Measurements from ENCODE around the gene RAB9A. TPM values are rescaled to one million over a fixed set of nuclear protein-coding genes. Genes with fewer than 3 reads are reported as not detected.
"Not testable (repeated sequence)": the region's sequence is repeated elsewhere in the genome, so short reads cannot be mapped to it uniquely, and the experiment has no call there.

Gene RAB9A, protein sequence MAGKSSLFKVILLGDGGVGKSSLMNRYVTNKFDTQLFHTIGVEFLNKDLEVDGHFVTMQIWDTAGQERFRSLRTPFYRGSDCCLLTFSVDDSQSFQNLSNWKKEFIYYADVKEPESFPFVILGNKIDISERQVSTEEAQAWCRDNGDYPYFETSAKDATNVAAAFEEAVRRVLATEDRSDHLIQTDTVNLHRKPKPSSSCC
- total RNA-seq: 9.4 and 11.8 TPM in 2 replicates

- peak; percentile 76 for DNase-seq (ENCODE audit: low spot score)
- Mint-ChIP-seq H3K9me3 (no peaks in the 10 kb centered on the region), H3K4me3 (peak within 1 kb of the TSS; percentile 89), H3K27me3 (ENCODE audit: insufficient read depth) (no peaks in the 10 kb centered on the region), H3K27ac (peak within 1 kb of the TSS; percentile 95), H3K4me1 (ENCODE audit: low read depth) (peaks cover 51% of the 10 kb centered on the region), H3K36me3 (ENCODE audit: low read depth) (peaks cover 8% of the 10 kb centered on the region)
- intact Hi-C loops (cut with micrococcal nuclease): loop anchor here (1.0 kb wide), 4 partner anchors 20 to 341 kb away; partner anchors contain the start of genes OFD1, TCEANC and TRAPPC2
Observed at GRCh38 chrX:13688958-13689740, at the start of gene RAB9A. Gene RAB9A (plus strand): TSS chrX:13689128. CDS start chrX:13708747, 19,619 bp downstream.

GRCh38 chrX:13641684-13642083, 47.2 kb upstream of the RAB9A start:
- intact Hi-C loops (cut with micrococcal nuclease); H3K27me3 Mint-ChIP-seq (ENCODE audit: insufficient read depth); DNase-seq (ENCODE audit: low spot score); H3K4me1 Mint-ChIP-seq (ENCODE audit: low read depth); H3K9me3 Mint-ChIP-seq; H3K4me3 Mint-ChIP-seq; H3K27ac Mint-ChIP-seq; H3K36me3 Mint-ChIP-seq (ENCODE audit: low read depth): not testable (repeated sequence)

- Mint-ChIP-seq H3K36me3 (ENCODE audit: low read depth) (no peaks in the 10 kb centered on the region), H3K9me3 (no peaks in the 10 kb centered on the region), H3K4me3 (no peak overlapping the region), H3K4me1 (ENCODE audit: low read depth) (peaks cover 16% of the 10 kb centered on the region), H3K27me3 (ENCODE audit: insufficient read depth) (no peaks in the 10 kb centered on the region), H3K27ac (no peak overlapping the region)
- no peak for DNase-seq (ENCODE audit: low spot score)
- intact Hi-C loops (cut with micrococcal nuclease): loop anchor here (1.0 kb wide), 1 partner anchor 139 kb away; no protein-coding TSS in a partner anchor
Observed at GRCh38 chrX:13645464-13646153, 43.3 kb upstream of the RAB9A start.

DNA sequence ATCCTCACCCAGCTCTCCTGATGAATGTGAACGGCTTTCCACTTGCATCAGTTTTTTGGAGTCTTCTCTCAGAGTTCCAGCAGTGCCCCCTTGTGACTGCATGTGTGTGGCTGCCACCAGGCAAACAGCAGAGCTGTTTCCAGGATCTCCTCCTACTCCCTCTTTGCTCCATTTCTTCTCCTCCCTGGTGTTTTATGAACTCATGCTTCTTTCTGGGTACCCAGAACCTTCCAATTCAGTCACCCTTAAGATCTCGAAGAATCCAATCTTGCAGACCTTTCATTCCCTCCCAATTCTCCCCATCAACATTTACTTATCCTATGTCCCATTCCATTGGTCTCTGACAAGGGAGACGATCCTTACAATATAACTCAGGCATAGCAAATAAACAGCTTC, 42.8 kb upstream of the RAB9A start:
- Mint-ChIP-seq H3K9me3 (no peaks in the 10 kb centered on the region), H3K27ac (no peak overlapping the region), H3K27me3 (ENCODE audit: insufficient read depth) (no peaks in the 10 kb centered on the region), H3K36me3 (ENCODE audit: low read depth) (no peaks in the 10 kb centered on the region), H3K4me1 (ENCODE audit: low read depth) (peaks cover 16% of the 10 kb centered on the region), H3K4me3 (no peak overlapping the region)
- intact Hi-C loops (cut with micrococcal nuclease): loop anchor here (1.0 kb wide), 1 partner anchor 140 kb away; no protein-coding TSS in a partner anchor
- no peak for DNase-seq (ENCODE audit: low spot score)

GRCh38 chrX:13647709-13648212, 41.2 kb upstream of the RAB9A start:
- DNase-seq (ENCODE audit: low spot score): peak; percentile 1
- Mint-ChIP-seq H3K4me1 (ENCODE audit: low read depth) (peaks cover 21% of the 10 kb centered on the region), H3K27ac (peak overlapping the region; percentile 79), H3K4me3 (no peak overlapping the region), H3K36me3 (ENCODE audit: low read depth) (no peaks in the 10 kb centered on the region), H3K27me3 (ENCODE audit: insufficient read depth) (no peaks in the 10 kb centered on the region), H3K9me3 (no peaks in the 10 kb centered on the region)
- intact Hi-C loops (cut with micrococcal nuclease): no loop called here

GRCh38 chrX:13648336-13648735, 40.6 kb upstream of the RAB9A start:
- H3K27ac Mint-ChIP-seq: not testable (repeated sequence)

DNA sequence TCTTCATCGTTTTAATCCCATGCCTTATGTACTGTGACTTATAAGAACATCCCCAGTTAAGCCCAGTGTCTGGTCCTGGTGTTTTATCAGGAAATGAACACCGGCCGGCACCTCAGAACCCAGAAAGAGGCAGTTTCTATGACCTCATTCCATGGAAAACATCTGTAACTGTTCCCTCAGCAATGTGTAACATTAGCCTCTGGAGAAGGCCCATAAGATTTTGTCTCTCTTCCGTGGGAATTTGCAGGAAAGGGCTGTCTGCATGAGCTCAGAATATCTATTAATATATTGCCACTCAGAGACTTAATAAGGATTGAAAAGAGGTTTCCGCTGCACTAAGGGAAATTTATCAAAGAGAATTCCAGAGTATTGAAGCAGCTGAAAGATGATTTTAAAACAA, 39.1 kb upstream of the RAB9A start:
- Mint-ChIP-seq H3K27me3 (ENCODE audit: insufficient read depth) (no peaks in the 10 kb centered on the region), H3K4me3 (no peak overlapping the region), H3K27ac (no peak overlapping the region), H3K9me3 (no peaks in the 10 kb centered on the region), H3K36me3 (ENCODE audit: low read depth) (no peaks in the 10 kb centered on the region), H3K4me1 (ENCODE audit: low read depth) (peaks cover 29% of the 10 kb centered on the region)
- no peak for DNase-seq (ENCODE audit: low spot score)
- intact Hi-C loops (cut with micrococcal nuclease): loop anchor here (5.0 to 10.0 kb wide), 4 partner anchors 758 to 1685 kb away; partner anchors contain the start of genes PIGA and PRPS2

More at GRCh38 chrX:13648336-13648735, 40.6 kb upstream of the RAB9A start:
- H3K9me3 Mint-ChIP-seq; intact Hi-C loops (cut with micrococcal nuclease); H3K27me3 Mint-ChIP-seq (ENCODE audit: insufficient read depth); H3K36me3 Mint-ChIP-seq (ENCODE audit: low read depth); H3K4me3 Mint-ChIP-seq; DNase-seq (ENCODE audit: low spot score): not testable (repeated sequence)
- peaks cover 21% of the 10 kb centered on the region for H3K4me1 Mint-ChIP-seq (ENCODE audit: low read depth)

DNA sequence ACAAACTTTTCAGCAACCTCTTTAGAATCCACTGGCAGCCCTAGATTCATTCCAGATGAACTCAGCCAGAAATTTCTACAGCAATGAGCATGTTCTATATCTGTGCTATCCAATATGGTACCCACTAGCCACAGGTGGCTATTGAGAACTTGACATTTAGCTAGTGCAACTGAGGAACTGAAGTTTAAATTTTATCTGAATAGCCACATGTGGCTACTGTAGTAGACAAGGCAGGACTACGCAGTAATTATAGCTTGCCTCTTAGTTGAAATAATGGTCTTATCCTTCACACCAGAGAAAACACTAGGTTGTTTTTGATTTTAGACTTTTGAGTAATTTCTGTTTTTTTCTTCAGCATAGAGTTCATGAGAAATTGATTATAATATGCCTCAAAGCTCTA, 38.6 kb upstream of the RAB9A start:
- Mint-ChIP-seq H3K4me1 (ENCODE audit: low read depth) (peaks cover 33% of the 10 kb centered on the region), H3K4me3 (no peak overlapping the region), H3K27me3 (ENCODE audit: insufficient read depth) (no peaks in the 10 kb centered on the region), H3K9me3 (no peaks in the 10 kb centered on the region), H3K36me3 (ENCODE audit: low read depth) (peaks cover 4% of the 10 kb centered on the region), H3K27ac (no peak overlapping the region)
- intact Hi-C loops (cut with micrococcal nuclease): loop anchor here (5.0 to 10.0 kb wide), 4 partner anchors 758 to 1684 kb away; partner anchors contain the start of genes PIGA and PRPS2
- no peak for DNase-seq (ENCODE audit: low spot score)

GRCh38 chrX:13651150-13651549, 37.8 kb upstream of the RAB9A start:
- Mint-ChIP-seq H3K4me1 (ENCODE audit: low read depth) (peaks cover 31% of the 10 kb centered on the region), H3K9me3 (no peaks in the 10 kb centered on the region), H3K27me3 (ENCODE audit: insufficient read depth) (no peaks in the 10 kb centered on the region), H3K36me3 (ENCODE audit: low read depth) (peaks cover 5% of the 10 kb centered on the region), H3K4me3 (no peak overlapping the region), H3K27ac (no peak overlapping the region)
- no peak for DNase-seq (ENCODE audit: low spot score)
- intact Hi-C loops (cut with micrococcal nuclease): loop anchor here (5.0 to 10.0 kb wide), 4 partner anchors 759 to 1684 kb away; partner anchors contain the start of genes PIGA and PRPS2

DNA sequence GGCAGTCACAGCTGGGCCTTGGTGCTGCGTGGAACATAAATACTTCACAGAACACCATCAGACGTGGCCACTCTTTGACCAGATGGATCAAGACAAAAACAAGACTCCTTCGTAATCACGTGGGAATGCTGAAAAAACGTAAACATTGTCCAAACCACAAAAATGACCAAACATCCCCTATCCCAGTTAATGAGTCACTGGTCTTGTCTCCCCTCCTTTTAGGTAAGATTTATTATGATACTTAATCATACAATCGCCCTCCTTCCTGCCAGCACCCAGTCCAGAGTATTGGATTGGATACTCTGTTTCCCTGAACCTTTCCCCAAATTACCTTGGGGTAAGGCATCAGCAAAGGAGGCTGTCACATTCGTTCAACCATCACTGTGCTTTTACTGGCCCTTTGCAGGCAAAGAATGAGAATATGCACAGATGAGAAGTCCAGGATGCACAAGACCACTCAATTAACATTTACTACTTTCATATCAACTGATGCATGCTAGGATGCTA, 36.6 kb upstream of the RAB9A start:
- Mint-ChIP-seq H3K4me1 (ENCODE audit: low read depth) (peaks cover 27% of the 10 kb centered on the region), H3K36me3 (ENCODE audit: low read depth) (peaks cover 7% of the 10 kb centered on the region), H3K9me3 (no peaks in the 10 kb centered on the region), H3K27ac (peak overlapping the region; percentile 92), H3K27me3 (ENCODE audit: insufficient read depth) (no peaks in the 10 kb centered on the region), H3K4me3 (peak overlapping the region; percentile 88)
- DNase-seq (ENCODE audit: low spot score): no peak
- intact Hi-C loops (cut with micrococcal nuclease): loop anchor here (2.0 to 10.0 kb wide), 7 partner anchors 38 to 1682 kb away; partner anchors contain the start of genes PIGA and PRPS2

- Mint-ChIP-seq H3K27me3 (ENCODE audit: insufficient read depth) (no peaks in the 10 kb centered on the region), H3K4me3 (peak within 1 kb of the TSS; percentile 88), H3K4me1 (ENCODE audit: low read depth) (peaks cover 20% of the 10 kb centered on the region), H3K9me3 (no peaks in the 10 kb centered on the region), H3K27ac (peak within 1 kb of the TSS; percentile 92), H3K36me3 (ENCODE audit: low read depth) (peaks cover 7% of the 10 kb centered on the region)
- peak; percentile 91 for DNase-seq (ENCODE audit: low spot score)
- intact Hi-C loops (cut with micrococcal nuclease): loop anchor here (1.0 to 10.0 kb wide), 12 partner anchors 16 to 1682 kb away; partner anchors contain the start of genes FANCB, MOSPD2, OFD1 and PIGA
Observed at GRCh38 chrX:13652850-13653693, 35.9 kb upstream of the RAB9A start, which contains the start of gene TCEANC. Gene TCEANC (plus strand): TSS chrX:13653141. CDS start chrX:13662509, 9,368 bp downstream.
